GM21447 (cell line): ENCODE measurements around the gene KDM3B.
A peak's percentile ranks its signal among the peaks of the same experiment; 100 is the strongest.
"Not testable (repeated sequence)": the region's sequence is repeated elsewhere in the genome, so short reads cannot be mapped to it uniquely, and the experiment has no call there.

ENCODE experiments used
- ATAC-seq: cut with Tn5 transposase; IDR thresholded peaks from one replicate; pipeline ENCODE4 v1.9.1; 2021; ENCODE audit not compliant: unreplicated experiment

KDM3B gene

GRCh38 chr5:138389332-138389731 lies 36.8 kb downstream of the KDM3B start:
- no peak for ATAC-seq

GRCh38 chr5:138389911-138390310 lies 37.4 kb downstream of the KDM3B start:
- not testable (repeated sequence) for ATAC-seq

- no peak for ATAC-seq
Measured at GRCh38 chr5:138391859-138392386, 39.4 kb downstream of the KDM3B start.

GRCh38 chr5:138402640-138403039 lies 50.2 kb downstream of the KDM3B start:
- ATAC-seq: peak; percentile 75

- peak; percentile 70 for ATAC-seq
Measured at GRCh38 chr5:138408023-138408422, 55.5 kb downstream of the KDM3B start.

GRCh38 chr5:138410996-138411640 lies 58.6 kb downstream of the KDM3B start:
- not testable (repeated sequence) for ATAC-seq

GRCh38 chr5:138418444-138418843 lies 66.0 kb downstream of the KDM3B start:
- ATAC-seq: no peak

- no peak for ATAC-seq
Measured at GRCh38 chr5:138425079-138425478, 72.6 kb downstream of the KDM3B start.

GRCh38 chr5:138435943-138436342 lies 83.5 kb downstream of the KDM3B start:
- no peak for ATAC-seq

GRCh38 chr5:138438003-138438723 lies 85.7 kb downstream of the KDM3B start:
- no peak for ATAC-seq

GRCh38 chr5:138438724-138439476 lies 86.4 kb downstream of the KDM3B start, which contains the start of gene REEP2:
Gene REEP2 (plus strand): TSS chr5:138439057. CDS start chr5:138439209, 152 bp downstream.
- peak; percentile 52 for ATAC-seq

- ATAC-seq: no peak
Measured at GRCh38 chr5:138439477-138440158, 87.1 kb downstream of the KDM3B start.

- ATAC-seq: no peak
Measured at GRCh38 chr5:138440159-138441073, 87.9 kb downstream of the KDM3B start.

GRCh38 chr5:138441221-138441620 lies 88.7 kb downstream of the KDM3B start:
- no peak for ATAC-seq

- ATAC-seq: no peak
Measured at GRCh38 chr5:138444078-138444773, 91.7 kb downstream of the KDM3B start.

GRCh38 chr5:138444774-138445546 lies 92.5 kb downstream of the KDM3B start:
- no peak for ATAC-seq

GRCh38 chr5:138445547-138446271 lies 93.2 kb downstream of the KDM3B start:
- ATAC-seq: no peak

- ATAC-seq: no peak
Measured at GRCh38 chr5:138448070-138448469, 95.6 kb downstream of the KDM3B start.
